Caki2 (cell line): Measurements from ENCODE around the gene ESPN. TPM values are rescaled to one million over a fixed set of nuclear protein-coding genes. Genes with fewer than 3 reads are reported as not detected.

ENCODE experiments used
- DNase-seq: peaks from one replicate; pipeline ENCODE4 v3.0.0-alpha.2; 2015; ENCODE audit warnings: low read depth
- in situ Hi-C: cut with HindIII; loops from 2 replicates; pipeline ENCODE4 v1.10.0; 2016; ENCODE audit warnings: low sequenced_read_pairs, low pct_unique_long_range_greater_than_20kb, mixed read lengths
- total RNA-seq: library from RNA; depleted of rRNA; stranded (reverse); fragments of >200 nt; shearing (Covaris generic); gene quantifications from 2 replicates; pipeline ENCODE4 v1.2.3, GENCODE V29; 2014; ENCODE audit warnings: low replicate concordance

ESPN gene
- total RNA-seq, 1 experiment from 2014 or later, result 4.8 TPM

- peak; percentile 70 for DNase-seq
- in situ Hi-C loops, result no loop called here
Observed at GRCh38 chr1:6497215-6497866, 72.8 kb downstream of the ESPN start.

- in situ Hi-C loops, result no loop called here
- DNase-seq, result no peak
Observed at GRCh38 chr1:6497867-6498575, 73.4 kb downstream of the ESPN start.

GRCh38 chr1:6498576-6499111 is 74.1 kb downstream of the ESPN start:
- in situ Hi-C loops, result no loop called here
- no peak for DNase-seq

GRCh38 chr1:6499296-6499695 is 74.7 kb downstream of the ESPN start:
- in situ Hi-C loops, result no loop called here
- DNase-seq, result no peak

- no peak for DNase-seq
- in situ Hi-C loops, result no loop called here
Observed at GRCh38 chr1:6500544-6501278, 76.1 kb downstream of the ESPN start.

GRCh38 chr1:6501279-6501813 is 76.8 kb downstream of the ESPN start:
- DNase-seq, result no peak
- in situ Hi-C loops, result no loop called here

GRCh38 chr1:6502000-6502891 is 77.7 kb downstream of the ESPN start:
- in situ Hi-C loops, result no loop called here
- DNase-seq, result no peak

GRCh38 chr1:6503884-6504602 is 79.5 kb downstream of the ESPN start:
- in situ Hi-C loops, result no loop called here
- DNase-seq, result no peak

- DNase-seq, result no peak
- in situ Hi-C loops, result no loop called here
Observed at GRCh38 chr1:6504887-6505286, 80.3 kb downstream of the ESPN start.

- in situ Hi-C loops, result no loop called here
Observed at GRCh38 chr1:6505367-6506209, 81.0 kb downstream of the ESPN start.

GRCh38 chr1:6506210-6507036 is 81.8 kb downstream of the ESPN start:
- in situ Hi-C loops, result no loop called here
- DNase-seq, result no peak

More at GRCh38 chr1:6505367-6506209, 81.0 kb downstream of the ESPN start:
- DNase-seq, result no peak

GRCh38 chr1:6507037-6507428 is 82.5 kb downstream of the ESPN start:
- DNase-seq, result no peak
- in situ Hi-C loops, result no loop called here

- no peak for DNase-seq
- in situ Hi-C loops, result no loop called here
Observed at GRCh38 chr1:6507461-6507911, 82.9 kb downstream of the ESPN start.

- in situ Hi-C loops, result no loop called here
- DNase-seq, result no peak
Observed at GRCh38 chr1:6508154-6508815, 83.7 kb downstream of the ESPN start.

GRCh38 chr1:6508816-6509189 is 84.2 kb downstream of the ESPN start:
- in situ Hi-C loops, result no loop called here

More at GRCh38 chr1:6508816-6509189, 84.2 kb downstream of the ESPN start:
- no peak for DNase-seq
